ENCODE measurements around the gene SLC12A7.

The SLC12A7 gene

DNA sequence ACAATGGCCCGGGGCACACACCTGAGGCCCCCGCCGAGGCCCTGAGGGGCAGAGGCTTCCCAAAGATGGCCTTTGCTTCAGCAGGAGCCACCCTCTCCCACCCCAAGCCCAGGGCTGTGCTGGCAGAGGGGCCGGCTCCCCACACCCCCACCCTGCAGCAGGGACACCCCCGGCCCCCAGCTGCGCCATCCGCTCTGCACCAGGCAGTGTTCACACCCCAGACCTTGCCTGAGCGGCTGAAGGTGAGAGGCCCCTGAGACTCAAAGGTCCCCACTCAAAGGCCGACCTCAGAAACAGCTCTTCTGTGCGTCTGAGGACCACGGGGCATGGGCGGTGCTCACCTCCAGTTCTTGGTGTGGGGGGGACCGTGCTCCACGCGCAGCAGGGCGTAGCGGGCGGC, 37.6 kb downstream of the SLC12A7 start:
- H3K4me3 ChIP-seq (ENCODE audit: low read depth, low read length), result no peak overlapping the region
- H3K23ac ChIP-seq (ENCODE audit: low read length), result no peak overlapping the region
- H3K18ac ChIP-seq (ENCODE audit: low read length), result no peak overlapping the region
- no peak overlapping the region for H3K9ac ChIP-seq (ENCODE audit: low read length)
- no peak overlapping the region for H2AK5ac ChIP-seq (ENCODE audit: low read length)
- no peak overlapping the region for H3K4ac ChIP-seq (ENCODE audit: low read depth, low read length)
- no peak overlapping the region for H2AFZ ChIP-seq (ENCODE audit: insufficient read depth, low read length, poor library complexity)
- H3K4me1 ChIP-seq (ENCODE audit: control insufficient read depth in 1 of 2, insufficient read depth in 2 of 2, low read length in 2 of 2), result no peaks in the 10 kb centered on the region
- peaks cover 12 to 14% of the 10 kb centered on the region in 2 experiments for H3K36me3 ChIP-seq (ENCODE audit: control insufficient read depth in 1 of 2, insufficient read depth in 2 of 2, low read length in 2 of 2)
- H2BK120ac ChIP-seq (ENCODE audit: insufficient read depth, low read length, poor library complexity), result no peak overlapping the region
- H4K12ac ChIP-seq (ENCODE audit: low read depth, low read length), result no peak overlapping the region
- H3K27me3 ChIP-seq (ENCODE audit: insufficient read depth, low read length), result no peaks in the 10 kb centered on the region
- H2BK12ac ChIP-seq (ENCODE audit: low read length), result no peak overlapping the region
- H3K79me1 ChIP-seq (ENCODE audit: low read length), result no peaks in the 10 kb centered on the region
- no peak overlapping the region for H2BK5ac ChIP-seq (ENCODE audit: low read depth, low read length, poor library complexity)
- H3K27ac ChIP-seq (ENCODE audit: low read depth, low read length), result no peak overlapping the region
- no peak overlapping the region for H3K14ac ChIP-seq (ENCODE audit: low read length)
- peaks cover 2% of the 10 kb centered on the region for H3K9me3 ChIP-seq (ENCODE audit: insufficient read depth, low read depth, low read length)
- no CpG with 5 or more reads among the region's 18 CpGs for WGBS (ENCODE audit: extremely low coverage, insufficient coverage, insufficient read length)
- no peaks in the 10 kb centered on the region for H3K79me2 ChIP-seq (ENCODE audit: control insufficient read depth, insufficient read depth, low read length, poor library complexity)
- no peak overlapping the region for H4K91ac ChIP-seq (ENCODE audit: low read depth, low read length)
- H4K8ac ChIP-seq (ENCODE audit: low read depth, low read length), result no peak overlapping the region
- no peak overlapping the region for H3K4me2 ChIP-seq (ENCODE audit: low read length)
- DNase-seq, result no peak

DNA sequence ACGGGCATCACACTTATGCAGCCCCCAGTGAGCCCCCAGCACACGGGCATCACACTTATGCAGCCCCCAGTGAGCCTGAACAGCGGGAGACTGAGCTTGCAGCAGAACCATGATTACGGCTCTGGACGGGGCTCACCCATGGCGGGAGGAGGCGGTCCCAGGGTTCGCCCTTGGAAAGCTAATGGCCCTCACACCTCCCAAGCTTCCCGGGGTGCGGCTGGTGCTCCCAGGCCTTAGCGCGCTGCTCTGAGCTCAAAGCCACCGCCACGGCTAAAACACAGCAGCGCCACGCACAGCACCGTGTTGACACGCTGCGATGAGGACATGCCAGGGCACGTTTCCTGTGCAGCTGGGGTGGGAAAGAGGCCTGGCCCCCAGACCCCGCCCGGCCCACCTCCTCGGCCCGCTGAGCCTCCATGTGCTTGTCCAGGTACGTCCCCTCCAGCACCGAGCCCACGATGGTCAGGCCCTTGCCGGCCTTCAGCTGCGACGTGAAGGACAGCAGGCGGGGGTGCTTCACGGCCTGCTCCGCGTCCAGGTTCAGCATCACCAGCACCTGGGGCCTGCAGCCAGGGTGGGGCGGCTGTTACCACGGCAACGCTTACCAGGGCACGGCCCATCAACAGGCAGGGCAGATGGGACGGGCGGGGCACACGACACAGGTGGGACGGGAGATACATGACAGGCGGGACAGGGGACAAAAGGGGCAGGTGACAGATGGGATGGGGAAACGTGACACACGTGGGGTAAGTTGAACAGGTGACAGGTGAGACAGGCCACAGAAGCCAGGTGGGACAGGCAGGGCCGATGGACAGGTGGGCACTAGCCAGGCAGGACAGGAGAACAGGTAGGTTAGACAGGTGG, 38.4 kb downstream of the SLC12A7 start:
- Histone ChIP-seq H3K4ac (ENCODE audit: low read depth, low read length) (no peak overlapping the region), H4K91ac (ENCODE audit: low read depth, low read length) (peak overlapping the region; percentile 48), H3K4me3 (ENCODE audit: low read depth, low read length) (no peak overlapping the region), H3K9ac (ENCODE audit: low read length) (no peak overlapping the region), H3K14ac (ENCODE audit: low read length) (no peak overlapping the region), H3K27ac (ENCODE audit: low read depth, low read length) (no peak overlapping the region), H2AFZ (ENCODE audit: insufficient read depth, low read length, poor library complexity) (no peak overlapping the region), H4K8ac (ENCODE audit: low read depth, low read length) (peak overlapping the region; percentile 49), H2AK5ac (ENCODE audit: low read length) (no peak overlapping the region), H3K79me1 (ENCODE audit: low read length) (no peaks in the 10 kb centered on the region), H3K79me2 (ENCODE audit: control insufficient read depth, insufficient read depth, low read length, poor library complexity) (no peaks in the 10 kb centered on the region), H3K36me3 (ENCODE audit: control insufficient read depth in 1 of 2, insufficient read depth in 2 of 2, low read length in 2 of 2) (peaks cover 8% of the 10 kb centered on the region in 2 experiments), H3K18ac (ENCODE audit: low read length) (no peak overlapping the region), H3K23ac (ENCODE audit: low read length) (no peak overlapping the region), H3K4me1 (ENCODE audit: control insufficient read depth in 1 of 2, insufficient read depth in 2 of 2, low read length in 2 of 2) (no peaks in the 10 kb centered on the region), H2BK12ac (ENCODE audit: low read length) (no peak overlapping the region), H2BK5ac (ENCODE audit: low read depth, low read length, poor library complexity) (no peak overlapping the region), H2BK120ac (ENCODE audit: insufficient read depth, low read length, poor library complexity) (no peak overlapping the region), H3K9me3 (ENCODE audit: insufficient read depth, low read depth, low read length) (peaks cover 2% of the 10 kb centered on the region), H3K27me3 (ENCODE audit: insufficient read depth, low read length) (no peaks in the 10 kb centered on the region), H4K12ac (ENCODE audit: low read depth, low read length) (no peak overlapping the region), H3K4me2 (ENCODE audit: low read length) (no peak overlapping the region)
- DNase-seq, result no peak
- no CpG with 5 or more reads among the region's 46 CpGs for WGBS (ENCODE audit: extremely low coverage, insufficient coverage, insufficient read length)

DNA sequence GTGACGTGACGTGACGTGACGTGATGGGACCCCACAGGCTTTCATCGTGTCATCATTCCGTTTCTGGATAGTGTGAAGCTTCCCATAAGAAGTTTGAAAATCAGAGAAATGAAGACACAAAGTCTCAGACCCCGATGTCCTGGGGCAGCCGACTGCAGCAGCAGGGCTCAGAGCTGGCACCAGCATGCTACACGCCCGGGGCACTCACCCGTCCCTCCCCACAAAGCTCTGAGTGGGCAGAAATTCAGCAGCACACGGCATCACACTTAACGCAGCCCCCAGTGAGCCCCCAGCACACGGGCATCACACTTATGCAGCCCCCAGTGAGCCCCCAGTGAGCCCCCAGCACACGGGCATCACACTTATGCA, 42.2 kb downstream of the SLC12A7 start:
- H3K79me1 ChIP-seq (ENCODE audit: low read length), result no peaks in the 10 kb centered on the region
- no peak overlapping the region for H2AFZ ChIP-seq (ENCODE audit: insufficient read depth, low read length, poor library complexity)
- H3K27ac ChIP-seq (ENCODE audit: low read depth, low read length), result no peak overlapping the region
- H3K23ac ChIP-seq (ENCODE audit: low read length), result no peak overlapping the region
- H3K27me3 ChIP-seq (ENCODE audit: insufficient read depth, low read length), result no peaks in the 10 kb centered on the region
- no peak overlapping the region for H2BK12ac ChIP-seq (ENCODE audit: low read length)
- WGBS (ENCODE audit: extremely low coverage, insufficient coverage, insufficient read length), result no CpG with 5 or more reads among the region's 15 CpGs
- H3K4me2 ChIP-seq (ENCODE audit: low read length), result no peak overlapping the region
- no peak overlapping the region for H3K9ac ChIP-seq (ENCODE audit: low read length)
- H3K9me3 ChIP-seq (ENCODE audit: insufficient read depth, low read depth, low read length), result peaks cover 2% of the 10 kb centered on the region
- no peak overlapping the region for H2AK5ac ChIP-seq (ENCODE audit: low read length)
- no peak overlapping the region for H4K12ac ChIP-seq (ENCODE audit: low read depth, low read length)
- no peak overlapping the region for H3K4ac ChIP-seq (ENCODE audit: low read depth, low read length)
- no peaks in the 10 kb centered on the region for H3K4me1 ChIP-seq (ENCODE audit: control insufficient read depth in 1 of 2, insufficient read depth in 2 of 2, low read length in 2 of 2)
- no peak overlapping the region for H4K8ac ChIP-seq (ENCODE audit: low read depth, low read length)
- peaks cover 4% of the 10 kb centered on the region in 2 experiments for H3K36me3 ChIP-seq (ENCODE audit: control insufficient read depth in 1 of 2, insufficient read depth in 2 of 2, low read length in 2 of 2)
- DNase-seq, result no peak
- H3K14ac ChIP-seq (ENCODE audit: low read length), result no peak overlapping the region
- H3K79me2 ChIP-seq (ENCODE audit: control insufficient read depth, insufficient read depth, low read length, poor library complexity), result no peaks in the 10 kb centered on the region
- H3K18ac ChIP-seq (ENCODE audit: low read length), result no peak overlapping the region
- no peak overlapping the region for H4K91ac ChIP-seq (ENCODE audit: low read depth, low read length)
- H2BK5ac ChIP-seq (ENCODE audit: low read depth, low read length, poor library complexity), result no peak overlapping the region
- H3K4me3 ChIP-seq (ENCODE audit: low read depth, low read length), result no peak overlapping the region
- H2BK120ac ChIP-seq (ENCODE audit: insufficient read depth, low read length, poor library complexity), result no peak overlapping the region

- Histone ChIP-seq H3K18ac (ENCODE audit: low read length) (no peak overlapping the region), H4K12ac (ENCODE audit: low read depth, low read length) (no peak overlapping the region), H3K9me3 (ENCODE audit: insufficient read depth, low read depth, low read length) (peaks cover 2% of the 10 kb centered on the region), H4K8ac (ENCODE audit: low read depth, low read length) (no peak overlapping the region), H3K79me2 (ENCODE audit: control insufficient read depth, insufficient read depth, low read length, poor library complexity) (no peaks in the 10 kb centered on the region), H3K4ac (ENCODE audit: low read depth, low read length) (no peak overlapping the region), H2BK5ac (ENCODE audit: low read depth, low read length, poor library complexity) (no peak overlapping the region), H3K4me1 (ENCODE audit: control insufficient read depth in 1 of 2, insufficient read depth in 2 of 2, low read length in 2 of 2) (no peaks in the 10 kb centered on the region), H3K4me2 (ENCODE audit: low read length) (no peak overlapping the region), H3K79me1 (ENCODE audit: low read length) (no peaks in the 10 kb centered on the region), H2AK5ac (ENCODE audit: low read length) (no peak overlapping the region), H3K36me3 (ENCODE audit: control insufficient read depth in 1 of 2, insufficient read depth in 2 of 2, low read length in 2 of 2) (peaks cover 4% of the 10 kb centered on the region in 2 experiments), H2BK120ac (ENCODE audit: insufficient read depth, low read length, poor library complexity) (no peak overlapping the region), H3K14ac (ENCODE audit: low read length) (no peak overlapping the region), H3K4me3 (ENCODE audit: low read depth, low read length) (no peak overlapping the region), H4K91ac (ENCODE audit: low read depth, low read length) (no peak overlapping the region), H3K9ac (ENCODE audit: low read length) (no peak overlapping the region), H3K23ac (ENCODE audit: low read length) (no peak overlapping the region), H3K27me3 (ENCODE audit: insufficient read depth, low read length) (no peaks in the 10 kb centered on the region), H3K27ac (ENCODE audit: low read depth, low read length) (no peak overlapping the region), H2AFZ (ENCODE audit: insufficient read depth, low read length, poor library complexity) (no peak overlapping the region), H2BK12ac (ENCODE audit: low read length) (no peak overlapping the region)
- no CpG with 5 or more reads among the region's 33 CpGs for WGBS (ENCODE audit: extremely low coverage, insufficient coverage, insufficient read length)
- no peak for DNase-seq
Measured at GRCh38 chr5:1068895-1069719, 42.8 kb downstream of the SLC12A7 start.

All from trophoblast cell (in vitro differentiated cells and primary cell).